Osteocyte (in vitro differentiated cells): ENCODE data around the gene PIK3R5. TPM values are rescaled to one million over a fixed set of nuclear protein-coding genes. Genes with fewer than 3 reads are reported as not detected.

Experiments used
- DNase-seq: peaks from one replicate; pipeline ENCODE4 v3.0.0; 2021; ENCODE audit warnings: mixed read lengths; ENCODE audit not compliant: unreplicated experiment; ENCODE audit errors: extremely low spot score
- H3K27ac Mint-ChIP-seq: one replicate; pipeline ENCODE4 v1.8.0; 2021; ENCODE audit warnings: mild to moderate bottlenecking, mixed read lengths; ENCODE audit not compliant: unreplicated experiment
- H3K27me3 Mint-ChIP-seq: one replicate; pipeline ENCODE4 v1.8.0; 2021; ENCODE audit warnings: mixed read lengths; ENCODE audit not compliant: unreplicated experiment
- H3K36me3 Mint-ChIP-seq: one replicate; pipeline ENCODE4 v1.8.0; 2021; ENCODE audit warnings: mixed read lengths; ENCODE audit not compliant: unreplicated experiment
- H3K4me1 Mint-ChIP-seq: one replicate; pipeline ENCODE4 v1.8.0; 2021; ENCODE audit warnings: mixed read lengths; ENCODE audit not compliant: unreplicated experiment
- H3K4me3 Mint-ChIP-seq: one replicate; pipeline ENCODE4 v1.8.0; 2021; ENCODE audit warnings: mild to moderate bottlenecking, moderate library complexity, mixed read lengths; ENCODE audit not compliant: unreplicated experiment
- H3K9me3 Mint-ChIP-seq: one replicate; pipeline ENCODE4 v1.8.0; 2021; ENCODE audit warnings: mixed read lengths; ENCODE audit not compliant: unreplicated experiment
- CTCF ChIP-seq: fragments of 200-600 bp; sonication (generic); IDR thresholded peaks from 2 replicates; pipeline ENCODE4 v1.5.0; 2021; ENCODE audit warnings: antibody characterized with exemption, mild to moderate bottlenecking, moderate library complexity
- total RNA-seq: library from RNA; stranded (reverse); gene quantifications from 2 replicates; pipeline ENCODE4 v1.2.1, GENCODE V29; 2021

PIK3R5 gene
- total RNA-seq, 1 donor from 2014 or later: not detected

- H3K9me3 Mint-ChIP-seq: no peaks in the 10 kb centered on the region
- no peak overlapping the region for H3K4me3 Mint-ChIP-seq
- TF ChIP-seq CTCF: no peak
- H3K4me1 Mint-ChIP-seq: no peaks in the 10 kb centered on the region
- no peak for DNase-seq
- peaks cover 57% of the 10 kb centered on the region for H3K27me3 Mint-ChIP-seq
- no peak overlapping the region for H3K27ac Mint-ChIP-seq
- H3K36me3 Mint-ChIP-seq: no peaks in the 10 kb centered on the region
Observed at GRCh38 chr17:8900207-8900606, 65.3 kb downstream of the PIK3R5 start.

GRCh38 chr17:8898636-8899035 is 66.9 kb downstream of the PIK3R5 start:
- Mint-ChIP-seq H3K9me3 (no peaks in the 10 kb centered on the region), H3K36me3 (no peaks in the 10 kb centered on the region), H3K27me3 (peaks cover 45% of the 10 kb centered on the region), H3K4me3 (no peak overlapping the region), H3K27ac (no peak overlapping the region), H3K4me1 (peaks cover 2% of the 10 kb centered on the region)
- no peak for DNase-seq
- TF ChIP-seq CTCF: no peak

- Mint-ChIP-seq H3K4me1 (peaks cover 2% of the 10 kb centered on the region), H3K9me3 (no peaks in the 10 kb centered on the region), H3K36me3 (no peaks in the 10 kb centered on the region), H3K27ac (no peak overlapping the region), H3K4me3 (no peak overlapping the region), H3K27me3 (peaks cover 44% of the 10 kb centered on the region)
- DNase-seq: no peak
- TF ChIP-seq CTCF: no peak
Observed at GRCh38 chr17:8898126-8898525, 67.4 kb downstream of the PIK3R5 start.

DNA sequence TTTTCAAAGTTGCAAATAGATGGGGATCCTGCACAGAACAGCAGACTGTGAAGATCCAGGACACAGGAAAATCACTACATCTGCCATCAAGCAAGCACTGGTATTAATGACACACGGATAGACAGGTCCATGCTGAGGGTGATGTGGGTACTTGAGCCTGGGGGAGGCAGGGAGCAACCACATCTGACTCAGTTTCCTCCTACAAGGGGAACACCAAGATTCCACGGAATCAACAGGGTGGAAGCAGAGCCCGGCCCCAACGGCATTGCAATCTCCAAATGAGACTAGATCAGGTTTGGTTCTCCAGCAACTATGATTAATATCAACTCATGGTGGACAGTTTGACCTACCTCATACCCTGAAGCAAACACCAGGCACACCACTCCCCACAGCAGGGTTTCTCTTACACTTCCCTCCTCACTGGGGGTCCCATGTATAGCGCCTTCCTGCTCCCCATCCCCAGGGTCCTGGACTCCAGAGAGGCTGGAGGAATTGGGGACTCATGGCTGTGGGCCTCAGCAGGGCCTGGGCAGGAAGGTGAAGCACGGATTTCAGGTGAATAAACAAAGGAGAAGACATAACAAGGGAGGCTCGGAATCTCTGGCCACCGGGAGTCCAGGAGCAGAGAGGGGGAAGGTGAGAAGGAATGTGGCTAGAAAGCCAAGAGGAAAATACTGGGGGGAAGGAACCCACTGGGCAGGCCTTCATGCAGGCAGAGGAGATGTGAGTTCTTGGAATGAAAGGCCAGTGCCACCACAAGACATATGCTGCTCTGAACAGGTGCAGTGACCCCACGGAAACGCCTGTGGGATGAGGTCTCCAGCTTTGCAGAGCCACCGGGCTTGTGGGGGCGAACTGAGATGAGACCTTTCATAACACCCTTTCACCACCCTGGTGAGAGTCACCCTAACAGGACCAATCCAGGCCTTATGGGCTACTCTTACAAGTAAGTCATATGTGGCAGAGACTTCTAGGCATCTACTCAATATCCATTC is 68.6 kb downstream of the PIK3R5 start:
- Mint-ChIP-seq H3K4me3 (no peak overlapping the region), H3K27me3 (peaks cover 44% of the 10 kb centered on the region), H3K36me3 (no peaks in the 10 kb centered on the region), H3K27ac (no peak overlapping the region), H3K9me3 (no peaks in the 10 kb centered on the region), H3K4me1 (peaks cover 2% of the 10 kb centered on the region)
- DNase-seq: no peak
- TF ChIP-seq CTCF: no peak

DNA sequence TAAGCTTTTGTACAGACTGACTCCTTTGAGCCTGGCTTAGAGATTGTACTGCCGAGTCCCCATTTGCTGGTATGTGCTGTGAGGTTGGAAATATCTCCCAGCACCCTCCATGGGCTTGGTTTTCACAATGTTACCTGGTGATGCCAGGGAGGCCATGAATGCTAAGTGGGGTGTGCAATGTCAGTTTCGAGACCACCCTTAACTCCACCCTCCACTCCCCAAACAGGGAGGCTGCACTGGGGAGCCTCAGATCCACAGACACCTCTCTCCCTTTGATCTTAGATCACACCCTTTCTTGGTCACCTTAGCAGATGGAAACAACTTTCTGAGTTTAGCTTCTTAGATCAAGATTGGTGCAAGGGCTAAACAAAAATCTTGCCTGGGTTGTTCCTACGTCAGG is 69.4 kb downstream of the PIK3R5 start:
- H3K27ac Mint-ChIP-seq: no peak overlapping the region
- no peaks in the 10 kb centered on the region for H3K36me3 Mint-ChIP-seq
- TF ChIP-seq CTCF: no peak
- H3K27me3 Mint-ChIP-seq: peaks cover 36% of the 10 kb centered on the region
- H3K4me3 Mint-ChIP-seq: no peak overlapping the region
- DNase-seq: no peak
- H3K9me3 Mint-ChIP-seq: no peaks in the 10 kb centered on the region
- peaks cover 2% of the 10 kb centered on the region for H3K4me1 Mint-ChIP-seq
